Activated T-helper 1 cell treated with anti-CD3 and anti-CD28 coated beads, Interleukin-2, amount 50 U/mL, for 16 hours (primary cell): ENCODE results near the gene ADAMTS19.

Source experiments
- DNase-seq, 2 donors: peaks; one replicate each; pipeline ENCODE4 v3.0.0-alpha.2; 2020; ENCODE audit warnings: low read depth in 1 of 2, low spot score in 1 of 2

The ADAMTS19 gene

GRCh38 chr5:129672006-129672405 is 211.9 kb downstream of the ADAMTS19 start:
- no peak for DNase-seq

- DNase-seq = no peak
These were observed 219.6 kb downstream of the ADAMTS19 start for GRCh38 chr5:129679671-129680070.

GRCh38 chr5:129687941-129688340 is 227.8 kb downstream of the ADAMTS19 start:
- DNase-seq = no peak

GRCh38 chr5:129689045-129689444 is 228.9 kb downstream of the ADAMTS19 start:
- DNase-seq = no peak

- DNase-seq = no peak
These were observed 231.1 kb downstream of the ADAMTS19 start for GRCh38 chr5:129691220-129691619.

GRCh38 chr5:129696636-129697035 is 236.5 kb downstream of the ADAMTS19 start:
- DNase-seq = no peak

- no peak for DNase-seq
These were observed 238.6 kb downstream of the ADAMTS19 start for GRCh38 chr5:129698661-129699060.

- DNase-seq = no peak
These were observed 256.1 kb downstream of the ADAMTS19 start for GRCh38 chr5:129716235-129716634.

- DNase-seq = no peak
These were observed 256.6 kb downstream of the ADAMTS19 start for GRCh38 chr5:129716651-129717050.

- no peak for DNase-seq
These were observed 257.7 kb downstream of the ADAMTS19 start for GRCh38 chr5:129717751-129718310.

- DNase-seq = no peak
These were observed 258.5 kb downstream of the ADAMTS19 start for GRCh38 chr5:129718471-129719090.

GRCh38 chr5:129724222-129724621 is 264.1 kb downstream of the ADAMTS19 start:
- no peak for DNase-seq

GRCh38 chr5:129724647-129725046 is 264.5 kb downstream of the ADAMTS19 start:
- DNase-seq = no peak

- no peak for DNase-seq
These were observed 279.7 kb downstream of the ADAMTS19 start for GRCh38 chr5:129739773-129740172.

- no peak for DNase-seq
These were observed 283.6 kb downstream of the ADAMTS19 start for GRCh38 chr5:129743541-129744187.

- no peak for DNase-seq
These were observed 285.9 kb downstream of the ADAMTS19 start for GRCh38 chr5:129745997-129746396.

- DNase-seq = no peak
These were observed 286.8 kb downstream of the ADAMTS19 start for GRCh38 chr5:129746876-129747275.

- no peak for DNase-seq
These were observed 287.7 kb downstream of the ADAMTS19 start, which contains the start of gene MINAR2 for GRCh38 chr5:129747572-129748407. TSS of gene MINAR2 (plus strand) at chr5:129748094. CDS start at chr5:129748191, 97 bp downstream.

GRCh38 chr5:129748913-129749880 is 289.1 kb downstream of the ADAMTS19 start:
- DNase-seq = no peak

GRCh38 chr5:129760636-129761325 is 300.7 kb downstream of the ADAMTS19 start:
- DNase-seq = no peak
